Measurements from ENCODE around the gene ARVCF. TPM values are rescaled to one million over a fixed set of nuclear protein-coding genes. Genes with fewer than 3 reads are reported as not detected.

Gene ARVCF
- total and polyA plus RNA-seq, 2 of the 8 experiments (the other 6 are each of a cell fraction or from before 2014, with no cell fraction given): 31.0 to 43.2 TPM

GRCh38 chr22:20032407-20032991 is 15.9 kb upstream of the ARVCF start:
- H3K4me1 ChIP-seq (replicated peaks in 1 of 4; ENCODE audit: control insufficient read depth in 3 of 4, insufficient read depth in 4 of 4, low read length in 3 of 4): no peaks in the 10 kb centered on the region; a peak in 1 of 7 replicates
- 85% methylated on average over 7 of the region's 7 CpGs; no CpG with 5 or more reads in 1 of the 2 experiments for WGBS, 2 experiments (ENCODE audit: extremely low coverage in 1 of 2, insufficient coverage in 1 of 2, insufficient read length in 1 of 2, insufficient replicate concordance in 2 of 2, low coverage in 1 of 2, low lambda C conversion rate in 2 of 2, missing lambda C conversion rate in 1 of 2)
- H2BK5ac ChIP-seq (ENCODE audit: low read depth, low read length): no peak overlapping the region
- no peak overlapping the region for H3K56ac ChIP-seq (replicated peaks; ENCODE audit: insufficient read length, low read depth, low read length)
- H4K5ac ChIP-seq (ENCODE audit: insufficient read length, low read depth, low read length): no peak overlapping the region
- no peak overlapping the region for H3K27ac ChIP-seq (ENCODE audit: low read depth, low read length)
- H3K14ac ChIP-seq (ENCODE audit: insufficient read length): no peak overlapping the region
- H3K18ac ChIP-seq (ENCODE audit: extremely low read depth, low read length): no peak overlapping the region
- no peaks in the 10 kb centered on the region for H3K36me3 ChIP-seq (ENCODE audit: control insufficient read depth in 2 of 4, insufficient read depth in 4 of 4, low read length in 3 of 4)
- POLR2A ChIA-PET (ENCODE audit: partially characterized antibody): no interaction called here
- no peak for FAIRE-seq
- no peak overlapping the region for H2BK15ac ChIP-seq (ENCODE audit: low read length)
- no peak overlapping the region for H2BK20ac ChIP-seq (ENCODE audit: low read length)
- no peaks in the 10 kb centered on the region for H3K23me2 ChIP-seq (ENCODE audit: low read depth, low read length)
- no peaks in the 10 kb centered on the region for H3K9me3 ChIP-seq (ENCODE audit: insufficient read depth in 2 of 2, low read depth in 1 of 2, low read length in 1 of 2)
- no peak overlapping the region; the same call in 1 of the 2 replicates for H4K8ac ChIP-seq (ENCODE audit: extremely low read depth, insufficient read depth, low read length)
- no peak overlapping the region for H3K4ac ChIP-seq (replicated peaks; ENCODE audit: insufficient read length, low read depth, low read length)
- no peak overlapping the region for H4K91ac ChIP-seq (replicated peaks; ENCODE audit: insufficient read length, low read length)
- no peak overlapping the region for H3K4me3 ChIP-seq (ENCODE audit: extremely low read depth in 1 of 4, insufficient read depth in 2 of 4, low read depth in 3 of 4, low read length in 4 of 4)
- H2AK5ac ChIP-seq (ENCODE audit: low read depth, low read length): no peak overlapping the region
- H2AFZ ChIP-seq (ENCODE audit: low read length): no peak overlapping the region
- no peaks in the 10 kb centered on the region for H3K79me2 ChIP-seq (ENCODE audit: control insufficient read depth in 1 of 2, insufficient read depth in 2 of 2, low read length in 2 of 2)
- no peaks in the 10 kb centered on the region for H3K27me3 ChIP-seq (replicated peaks in 1 of 4; ENCODE audit: control insufficient read depth in 3 of 4, extremely low read depth in 1 of 4, insufficient read depth in 3 of 4, low read length in 3 of 4)
- no peak overlapping the region; the same call in 1 of the 2 replicates for H2BK12ac ChIP-seq (ENCODE audit: low read depth, low read length)
- CTCF ChIA-PET (ENCODE audit: partially characterized antibody): interaction anchor here (0.6 to 1.5 kb wide), 7 partner anchors 9 to 227 kb away, joined by 3 to 5 read pairs (median 3); no protein-coding TSS in a partner anchor
- peaks cover 4% of the 10 kb centered on the region for H3K79me1 ChIP-seq (ENCODE audit: low read depth, low read length)
- no peak overlapping the region for H3K23ac ChIP-seq (ENCODE audit: insufficient read length)
- peaks cover 4 to 10% of the 10 kb centered on the region in 2 experiments for H4K20me1 ChIP-seq (replicated peaks in 1 of 2; ENCODE audit: control insufficient read depth in 1 of 2, insufficient read depth in 2 of 2, low read length in 2 of 2)
- no peak overlapping the region for H2BK120ac ChIP-seq (replicated peaks; ENCODE audit: low read depth, low read length)
- TF ChIP-seq TBP (IDR thresholded peaks at IDR 0.05; ENCODE audit: low read depth, low read length) (no peak), NANOG (IDR thresholded peaks at IDR 0.05; ENCODE audit: insufficient read depth, low read depth, low read length, poor library complexity, severe bottlenecking) (no peak), E2F6 (IDR thresholded peaks at IDR 0.05) (no peak), RFX5 (IDR thresholded peaks at IDR 0.05; ENCODE audit: borderline replicate concordance, low read depth, low read length) (no peak), KDM4A (IDR thresholded peaks at IDR 0.05; ENCODE audit: low read depth, low read length, severe bottlenecking) (no peak), MAX (IDR thresholded peaks at IDR 0.05) (no peak), SP4 (IDR thresholded peaks at IDR 0.05; ENCODE audit: low read length) (no peak), BRCA1 (IDR thresholded peaks at IDR 0.05; ENCODE audit: low read depth, low read length) (no peak), YY1 (IDR thresholded peaks at IDR 0.05; ENCODE audit: low read depth, low read length) (no peak), EZH2 (IDR thresholded peaks at IDR 0.05; ENCODE audit: low read depth, low read length, severe bottlenecking) (no peak), ZNF274 (IDR thresholded peaks at IDR 0.05; ENCODE audit: borderline replicate concordance, extremely low read depth, low read length) (no peak), TAF1 (IDR thresholded peaks at IDR 0.05; ENCODE audit: low read depth, low read length) (no peak)
- H3K9ac ChIP-seq (replicated peaks in 1 of 4; ENCODE audit: extremely low read depth in 1 of 4, low read depth in 3 of 4, low read length in 3 of 4): no peak overlapping the region
- no peak for DNase-seq (ENCODE audit: low read depth in 1 of 2, low spot score in 2 of 2)
- H3K4me2 ChIP-seq (ENCODE audit: insufficient read depth in 1 of 2, low read depth in 2 of 2, low read length in 2 of 2): no peak overlapping the region
